K562 (cell line): Measurements from ENCODE around the gene CNTNAP4.

Source experiments
- CEBPB ChIP-seq: fragments of 450-650 bp; IDR thresholded peaks from 2 replicates; pipeline ENCODE4 v1.6.1; 2016; ENCODE audit warnings: missing genetic modification characterization, missing compliant biosample characterization
- CTCF ChIP-seq, 3 experiments: IDR thresholded peaks in 2 of 3; conservative IDR thresholded peaks in 1 of 3; 2 replicates each; pipeline ENCODE4 v1.5.1; 2011 to 2012; ENCODE audit warnings: low read length in 3 of 3, mild to moderate bottlenecking in 3 of 3, control low read depth in 2 of 3, improper control_type of control experiment in 1 of 3, inconsistent platforms in 1 of 3, low read depth in 1 of 3, mixed read lengths in 1 of 3, moderate library complexity in 1 of 3; ENCODE audit not compliant: insufficient read depth in 2 of 3
- EZH2 ChIP-seq: IDR thresholded peaks from 2 replicates; pipeline ENCODE4 v1.6.1; 2012; ENCODE audit warnings: low read depth, mild to moderate bottlenecking, inconsistent platforms, low read length, borderline replicate concordance
- SMAD2 ChIP-seq: fragments of 150-350 bp; IDR thresholded peaks from 2 replicates; pipeline ENCODE4 v1.6.1; 2014; ENCODE audit warnings: low read depth, mild to moderate bottlenecking, low read length
- ZNF121 ChIP-seq: sonication (generic); formaldehyde crosslinking; conservative IDR thresholded peaks from 2 replicates; pipeline ENCODE4 v1.8.0; 2022; ENCODE audit warnings: missing genetic modification reagents

GRCh38 chr16:76487411-76488064 is 210.3 kb downstream of the CNTNAP4 start:
- TF ChIP-seq ZNF121 (CRISPR knock-in tag) (no peak), SMAD2 (no peak), CEBPB (tag) (no peak), CTCF (IDR thresholded peaks at IDR 0.05 in 2 of 3, conservative IDR thresholded peaks at IDR 0.05 in 1 of 3; ENCODE audit: insufficient read depth in 2 of 3, low read depth in 1 of 3, low read length in 3 of 3) (no peak), EZH2 (no peak)
